PC-9 (cell line): ENCODE measurements around the gene URB2. TPM values are rescaled to one million over a fixed set of nuclear protein-coding genes. Genes with fewer than 3 reads are reported as not detected.
"Not testable (repeated sequence)": the region's sequence is repeated elsewhere in the genome, so short reads cannot be mapped to it uniquely, and the experiment has no call there.

Experiments used
- BruUV-seq: library from RNA; stranded (reverse); fragments of 400-500 nt; replicated peaks from 2 replicates; lab custom pipeline; 2021; lab: Mats Ljungman, UMichigan
- CTCF ChIA-PET: fragments of 300-600 bp; sonication (Branson Sonifier 250); formaldehyde crosslinking; loops from one replicate; lab custom pipeline; 2022; ENCODE audit warnings: antibody characterized with exemption; lab: Charles Lee
- POLR2A ChIA-PET: fragments of 300-600 bp; sonication (Branson Sonifier 250); formaldehyde crosslinking; loops from one replicate; lab custom pipeline; 2022; ENCODE audit warnings: antibody characterized with exemption; ENCODE audit not compliant: unreplicated experiment; lab: Charles Lee
- DNase-seq, 2 experiments: peaks; one replicate each; pipeline versions ENCODE4 v3.0.0 to v3.0.0-alpha.2; 2015 to 2022; ENCODE audit warnings: mixed read lengths in 1 of 2
- H2AFZ ChIP-seq: fragments of 200-600 bp; sonication (generic); 2 replicates; pipeline ENCODE4 v1.8.1; 2017; ENCODE audit warnings: antibody characterized with exemption
- H3F3A ChIP-seq: fragments of 200-600 bp; sonication (generic); 2 replicates; pipeline ENCODE4 v1.8.1; 2017; ENCODE audit warnings: antibody characterized with exemption, mild to moderate bottlenecking, low read depth; ENCODE audit not compliant: insufficient read depth
- H3K27ac ChIP-seq: fragments of 200-600 bp; sonication (generic); 2 replicates; pipeline ENCODE4 v1.6.1; 2016; ENCODE audit warnings: mixed run types
- H3K27me3 ChIP-seq: fragments of 200-600 bp; sonication (generic); 2 replicates; pipeline ENCODE4 v1.6.1; 2016; ENCODE audit warnings: low read depth, mixed run types; ENCODE audit not compliant: insufficient read depth
- H3K36me3 ChIP-seq: fragments of 200-600 bp; sonication (generic); 2 replicates; pipeline ENCODE4 v1.6.1; 2016; ENCODE audit warnings: low read depth, mixed run types
- H3K4me1 ChIP-seq: fragments of 200-600 bp; sonication (generic); replicated peaks from 2 replicates; pipeline ENCODE4 v1.6.1; 2016; ENCODE audit warnings: mixed run types; ENCODE audit not compliant: insufficient read depth
- H3K4me2 ChIP-seq: fragments of 200-600 bp; sonication (generic); 2 replicates; pipeline ENCODE4 v1.6.1; 2017; ENCODE audit warnings: mixed run types
- H3K4me3 ChIP-seq: fragments of 200-600 bp; sonication (generic); 2 replicates; pipeline ENCODE4 v1.6.1; 2016; ENCODE audit warnings: mixed run types
- H3K79me2 ChIP-seq: fragments of 200-600 bp; sonication (generic); 2 replicates; pipeline ENCODE4 v1.6.1; 2017; ENCODE audit warnings: low read depth, mixed run types
- H3K9me2 ChIP-seq: fragments of 200-600 bp; sonication (generic); 2 replicates; pipeline ENCODE4 v1.8.1; 2017; ENCODE audit warnings: mild to moderate bottlenecking; ENCODE audit not compliant: insufficient read depth
- H3K9me3 ChIP-seq: fragments of 200-600 bp; sonication (generic); 2 replicates; pipeline ENCODE4 v1.8.1; 2016; ENCODE audit warnings: low read depth; ENCODE audit not compliant: insufficient read depth
- H4K20me1 ChIP-seq: fragments of 200-600 bp; sonication (generic); 2 replicates; pipeline ENCODE4 v1.8.1; 2017; ENCODE audit not compliant: insufficient read depth
- EZH2 ChIP-seq: fragments of 200-600 bp; sonication (generic); IDR thresholded peaks from 2 replicates; pipeline ENCODE4 v1.8.0; 2017; ENCODE audit warnings: antibody characterized with exemption, low read depth
- intact Hi-C: fragments of 100-400 bp; cut with micrococcal nuclease; formaldehyde crosslinking; loops from one replicate; pipeline ENCODE4 v1.10.0; 2022; ENCODE audit not compliant: unreplicated experiment
- total RNA-seq: library from RNA; stranded (reverse); gene quantifications from 2 replicates; pipeline ENCODE4 v1.2.3, GENCODE V29; 2021
- TF ChIP-seq, protein P1 (sequence below): fragments of 200-600 bp; sonication (generic); conservative IDR thresholded peaks from 2 replicates; pipeline ENCODE4 v1.6.1; 2017; ENCODE audit warnings: mixed run types, antibody characterized with exemption, mild to moderate bottlenecking, moderate library complexity

URB2 gene
- total RNA-seq, 1 experiment from 2014 or later: 6.6 TPM

- ChIA-PET CTCF (no interaction called here), POLR2A (no interaction called here)
- Histone ChIP-seq H3K36me3 (peaks cover 6% of the 10 kb centered on the region), H2AFZ (no peak overlapping the region), H3K79me2 (no peaks in the 10 kb centered on the region), H3K27me3 (no peaks in the 10 kb centered on the region), H4K20me1 (peaks cover 6% of the 10 kb centered on the region; the same call in 1 of the 2 replicates), H3K4me2 (no peak overlapping the region), H3F3A (no peaks in the 10 kb centered on the region), H3K9me3 (no peaks in the 10 kb centered on the region), H3K9me2 (no peaks in the 10 kb centered on the region), H3K27ac (no peak overlapping the region), H3K4me3 (no peak overlapping the region), H3K4me1 (no peaks in the 10 kb centered on the region)
- no peak for TF ChIP-seq EZH2
- no TSS peak for BruUV-seq
- intact Hi-C loops: no loop called here
- DNase-seq: no peak
Observed at GRCh38 chr1:229593800-229594199, 32.2 kb upstream of the URB2 start.

GRCh38 chr1:229594227-229595008 lies 31.6 kb upstream of the URB2 start:
- DNase-seq: no peak
- CTCF ChIA-PET: no interaction called here

DNA sequence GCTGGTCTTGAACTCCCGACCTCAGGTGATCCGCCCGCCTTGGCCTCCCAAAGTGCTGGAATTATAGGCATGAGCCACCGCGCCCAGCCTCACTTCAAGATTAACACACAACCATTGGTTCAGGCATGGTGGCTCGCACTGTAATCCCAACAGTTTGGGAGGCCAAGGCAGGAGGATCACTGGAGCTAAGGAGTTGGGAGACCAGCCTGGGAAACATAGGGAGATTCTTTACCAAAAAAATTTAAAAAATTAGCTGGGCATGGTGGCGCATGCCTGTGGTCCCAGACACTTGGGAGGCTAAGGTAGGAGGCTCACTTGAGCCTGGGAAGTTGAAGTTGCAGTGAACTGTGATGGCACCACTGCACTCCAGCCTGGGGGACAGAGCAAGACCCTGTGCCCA lies 30.2 kb upstream of the URB2 start:
- DNase-seq, POLR2A ChIA-PET: not testable (repeated sequence)

More at GRCh38 chr1:229594227-229595008, 31.6 kb upstream of the URB2 start:
- H3K36me3 ChIP-seq: peaks cover 6% of the 10 kb centered on the region
- peaks cover 6% of the 10 kb centered on the region; the same call in 1 of the 2 replicates for H4K20me1 ChIP-seq
- no peak overlapping the region for H3K4me2 ChIP-seq
- H2AFZ ChIP-seq: no peak overlapping the region
- H3K27me3 ChIP-seq: no peaks in the 10 kb centered on the region
- H3K4me1 ChIP-seq: no peaks in the 10 kb centered on the region
- no peak overlapping the region for H3K4me3 ChIP-seq
- no peaks in the 10 kb centered on the region for H3F3A ChIP-seq
- no peak overlapping the region for H3K27ac ChIP-seq
- POLR2A ChIA-PET: no interaction called here
- no peaks in the 10 kb centered on the region for H3K9me2 ChIP-seq
- H3K79me2 ChIP-seq: no peaks in the 10 kb centered on the region
- intact Hi-C loops: no loop called here
- BruUV-seq: no TSS peak
- H3K9me3 ChIP-seq: no peaks in the 10 kb centered on the region
- TF ChIP-seq, protein P1, sequence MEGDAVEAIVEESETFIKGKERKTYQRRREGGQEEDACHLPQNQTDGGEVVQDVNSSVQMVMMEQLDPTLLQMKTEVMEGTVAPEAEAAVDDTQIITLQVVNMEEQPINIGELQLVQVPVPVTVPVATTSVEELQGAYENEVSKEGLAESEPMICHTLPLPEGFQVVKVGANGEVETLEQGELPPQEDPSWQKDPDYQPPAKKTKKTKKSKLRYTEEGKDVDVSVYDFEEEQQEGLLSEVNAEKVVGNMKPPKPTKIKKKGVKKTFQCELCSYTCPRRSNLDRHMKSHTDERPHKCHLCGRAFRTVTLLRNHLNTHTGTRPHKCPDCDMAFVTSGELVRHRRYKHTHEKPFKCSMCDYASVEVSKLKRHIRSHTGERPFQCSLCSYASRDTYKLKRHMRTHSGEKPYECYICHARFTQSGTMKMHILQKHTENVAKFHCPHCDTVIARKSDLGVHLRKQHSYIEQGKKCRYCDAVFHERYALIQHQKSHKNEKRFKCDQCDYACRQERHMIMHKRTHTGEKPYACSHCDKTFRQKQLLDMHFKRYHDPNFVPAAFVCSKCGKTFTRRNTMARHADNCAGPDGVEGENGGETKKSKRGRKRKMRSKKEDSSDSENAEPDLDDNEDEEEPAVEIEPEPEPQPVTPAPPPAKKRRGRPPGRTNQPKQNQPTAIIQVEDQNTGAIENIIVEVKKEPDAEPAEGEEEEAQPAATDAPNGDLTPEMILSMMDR: no peak
- no peak for TF ChIP-seq EZH2

DNA sequence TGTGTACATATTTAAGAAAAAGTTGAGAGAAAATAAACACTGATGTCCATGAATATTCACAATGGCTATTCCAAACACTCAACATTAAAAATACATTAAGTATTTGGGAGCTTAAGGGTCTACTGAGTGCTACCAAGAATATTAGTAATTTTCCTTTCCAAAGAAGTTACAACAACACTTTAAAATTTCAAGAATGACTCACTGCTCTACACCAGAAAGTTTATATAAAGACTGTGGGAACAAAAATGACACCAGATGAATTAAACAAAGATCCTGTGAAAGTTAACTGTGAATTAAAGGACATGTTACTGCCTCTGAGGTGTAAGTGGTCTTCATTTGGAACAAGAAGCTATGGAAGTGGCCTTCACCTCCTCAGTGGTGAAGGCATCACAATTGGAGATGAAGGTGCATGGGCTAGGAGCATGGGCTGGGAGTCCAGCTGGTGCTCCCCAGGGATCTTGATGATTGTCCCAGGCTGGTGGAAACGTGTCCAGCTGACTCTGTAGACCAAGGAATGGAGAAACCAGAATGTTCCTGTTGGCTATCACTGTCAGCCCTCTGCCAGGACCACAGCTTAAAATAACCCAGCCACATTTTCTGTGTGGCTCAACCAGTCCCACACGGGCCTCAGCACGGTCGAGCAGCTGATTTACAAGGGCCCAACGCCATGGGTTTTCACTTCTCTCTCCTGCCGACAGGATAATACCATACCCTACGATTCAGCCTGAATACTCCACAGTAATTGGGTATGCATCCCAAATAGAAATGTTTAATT lies 28.9 kb upstream of the URB2 start:
- no peak for TF ChIP-seq EZH2
- TF ChIP-seq, protein P1: no peak
- no peak overlapping the region for H2AFZ ChIP-seq
- CTCF ChIA-PET: no interaction called here
- H3K27ac ChIP-seq: no peak overlapping the region
- no peak for DNase-seq
- no peaks in the 10 kb centered on the region; the same call in 1 of the 2 replicates for H3K9me2 ChIP-seq
- H3K36me3 ChIP-seq: peaks cover 6% of the 10 kb centered on the region
- no peaks in the 10 kb centered on the region for H3F3A ChIP-seq
- no peaks in the 10 kb centered on the region for H3K4me1 ChIP-seq
- no TSS peak for BruUV-seq
- no peaks in the 10 kb centered on the region for H3K79me2 ChIP-seq
- POLR2A ChIA-PET: no interaction called here
- no peak overlapping the region for H3K4me2 ChIP-seq
- H3K9me3 ChIP-seq: no peaks in the 10 kb centered on the region
- H4K20me1 ChIP-seq: peaks cover 6% of the 10 kb centered on the region; the same call in 1 of the 2 replicates
- no peak overlapping the region for H3K4me3 ChIP-seq
- intact Hi-C loops: no loop called here
- H3K27me3 ChIP-seq: no peaks in the 10 kb centered on the region

More for the DNA sequence above, 30.2 kb upstream of the URB2 start:
- H3K27ac ChIP-seq, H3K9me3 ChIP-seq, H3K4me3 ChIP-seq, intact Hi-C loops, H3K36me3 ChIP-seq, H4K20me1 ChIP-seq, H3K27me3 ChIP-seq, H3K4me1 ChIP-seq, H3K4me2 ChIP-seq, H3K9me2 ChIP-seq, H2AFZ ChIP-seq, CTCF ChIA-PET, BruUV-seq, H3K79me2 ChIP-seq, H3F3A ChIP-seq: not testable (repeated sequence)
